Fibroblast of mammary gland (primary cell): Measurements from ENCODE around the gene BNC2.
"Not testable (repeated sequence)": the region's sequence is repeated elsewhere in the genome, so short reads cannot be mapped to it uniquely, and the experiment has no call there.

ENCODE experiments used
- DNase-seq: peaks from one replicate; pipeline ENCODE4 v3.0.0-alpha.2; 2010; ENCODE audit warnings: low read depth
- H3K4me3 ChIP-seq: 2 replicates; pipeline ENCODE4 v1.5.1; 2011; ENCODE audit warnings: low read depth, mild to moderate bottlenecking, low read length, moderate library complexity; ENCODE audit not compliant: control insufficient read depth
- TF ChIP-seq, protein P1 (sequence below): conservative IDR thresholded peaks from 2 replicates; pipeline ENCODE4 v1.5.1; 2011; ENCODE audit warnings: low read depth, low read length, inconsistent platforms; ENCODE audit not compliant: control insufficient read depth, insufficient read depth

The BNC2 gene

DNA sequence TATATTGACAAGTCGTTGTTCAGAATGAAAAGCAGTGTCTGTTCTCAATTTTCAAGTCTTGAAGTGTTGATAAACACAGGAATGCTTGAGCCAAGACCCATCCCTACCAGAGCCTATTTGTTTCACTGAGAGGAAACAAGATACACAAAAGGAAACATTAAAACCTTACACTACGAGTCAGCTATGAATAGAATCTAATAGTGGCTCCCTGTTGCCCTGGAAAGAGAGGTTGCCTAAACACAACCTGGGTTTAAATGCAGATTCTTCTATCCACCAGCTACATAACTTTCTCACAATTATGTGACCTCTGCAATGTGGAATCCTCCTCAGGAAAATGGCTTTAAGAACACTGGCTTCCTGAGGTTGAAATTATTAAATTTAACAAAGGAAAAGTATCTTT is 29.1 kb upstream of the BNC2 start:
- no peak overlapping the region for H3K4me3 ChIP-seq
- TF ChIP-seq, protein P1, sequence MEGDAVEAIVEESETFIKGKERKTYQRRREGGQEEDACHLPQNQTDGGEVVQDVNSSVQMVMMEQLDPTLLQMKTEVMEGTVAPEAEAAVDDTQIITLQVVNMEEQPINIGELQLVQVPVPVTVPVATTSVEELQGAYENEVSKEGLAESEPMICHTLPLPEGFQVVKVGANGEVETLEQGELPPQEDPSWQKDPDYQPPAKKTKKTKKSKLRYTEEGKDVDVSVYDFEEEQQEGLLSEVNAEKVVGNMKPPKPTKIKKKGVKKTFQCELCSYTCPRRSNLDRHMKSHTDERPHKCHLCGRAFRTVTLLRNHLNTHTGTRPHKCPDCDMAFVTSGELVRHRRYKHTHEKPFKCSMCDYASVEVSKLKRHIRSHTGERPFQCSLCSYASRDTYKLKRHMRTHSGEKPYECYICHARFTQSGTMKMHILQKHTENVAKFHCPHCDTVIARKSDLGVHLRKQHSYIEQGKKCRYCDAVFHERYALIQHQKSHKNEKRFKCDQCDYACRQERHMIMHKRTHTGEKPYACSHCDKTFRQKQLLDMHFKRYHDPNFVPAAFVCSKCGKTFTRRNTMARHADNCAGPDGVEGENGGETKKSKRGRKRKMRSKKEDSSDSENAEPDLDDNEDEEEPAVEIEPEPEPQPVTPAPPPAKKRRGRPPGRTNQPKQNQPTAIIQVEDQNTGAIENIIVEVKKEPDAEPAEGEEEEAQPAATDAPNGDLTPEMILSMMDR = no peak
- DNase-seq = no peak

DNA sequence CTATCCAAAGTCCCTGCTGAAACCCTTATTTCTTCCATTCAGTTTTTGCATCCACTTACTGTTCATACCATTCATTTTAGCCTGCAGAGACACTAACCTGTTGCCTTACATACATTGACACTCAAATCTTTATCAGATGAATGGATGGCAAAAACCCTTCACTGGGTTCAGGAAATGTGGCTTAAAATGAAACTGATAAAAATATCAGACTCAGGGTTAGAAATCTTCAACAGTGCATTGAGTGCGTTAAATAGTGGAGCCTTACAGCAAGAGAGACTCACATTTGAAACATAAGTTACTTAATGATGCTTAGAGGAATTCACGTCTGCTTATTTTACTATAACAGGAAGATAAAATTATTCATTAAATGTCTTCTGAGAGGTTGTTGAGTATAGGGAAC is 28.0 kb upstream of the BNC2 start:
- no peak for DNase-seq
- TF ChIP-seq, protein P1 = no peak
- no peak overlapping the region for H3K4me3 ChIP-seq

- H3K4me3 ChIP-seq = no peak overlapping the region
- TF ChIP-seq, protein P1 = no peak
- no peak for DNase-seq
Measured at GRCh38 chr9:16888594-16888993, 18.1 kb upstream of the BNC2 start.

- TF ChIP-seq, protein P1 = no peak
- DNase-seq = no peak
- H3K4me3 ChIP-seq = no peak overlapping the region
Measured at GRCh38 chr9:16885931-16886330, 15.5 kb upstream of the BNC2 start.

DNA sequence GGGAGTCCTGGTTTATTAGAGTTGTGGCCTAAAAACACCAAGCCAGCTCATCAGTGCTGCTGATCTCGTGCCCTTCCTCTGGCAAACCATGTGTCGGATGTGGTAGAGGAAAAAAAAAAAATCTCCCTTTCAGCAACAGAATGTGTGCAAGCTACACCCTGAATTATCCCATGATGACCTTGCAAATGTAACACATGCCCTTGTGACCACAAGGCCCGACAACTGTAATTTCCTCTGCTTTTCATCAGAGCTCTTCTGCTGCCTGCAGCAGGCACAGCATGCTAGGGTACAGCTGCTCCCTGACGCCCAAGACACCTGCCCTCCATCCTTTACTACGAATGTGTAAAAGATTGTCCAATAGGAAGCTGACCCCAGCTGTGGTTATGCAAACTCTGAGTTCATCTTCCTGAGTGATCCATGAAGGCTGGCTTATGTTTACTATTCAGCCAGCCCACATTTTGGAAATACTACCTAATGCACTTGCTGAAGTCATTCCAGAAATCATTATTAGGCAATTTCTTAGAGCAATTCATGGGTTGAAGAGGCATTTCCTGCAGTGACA is 14.6 kb upstream of the BNC2 start:
- peak; percentile 85 for DNase-seq
- TF ChIP-seq, protein P1 = no peak
- H3K4me3 ChIP-seq = no peak overlapping the region

- TF ChIP-seq, protein P1 = no peak
- H3K4me3 ChIP-seq = no peak overlapping the region
- DNase-seq = no peak
Measured at GRCh38 chr9:16884373-16884772, 13.9 kb upstream of the BNC2 start.

- TF ChIP-seq, protein P1 = no peak
- H3K4me3 ChIP-seq = no peak overlapping the region
- DNase-seq = no peak
Measured at GRCh38 chr9:16883586-16883985, 13.1 kb upstream of the BNC2 start.

DNA sequence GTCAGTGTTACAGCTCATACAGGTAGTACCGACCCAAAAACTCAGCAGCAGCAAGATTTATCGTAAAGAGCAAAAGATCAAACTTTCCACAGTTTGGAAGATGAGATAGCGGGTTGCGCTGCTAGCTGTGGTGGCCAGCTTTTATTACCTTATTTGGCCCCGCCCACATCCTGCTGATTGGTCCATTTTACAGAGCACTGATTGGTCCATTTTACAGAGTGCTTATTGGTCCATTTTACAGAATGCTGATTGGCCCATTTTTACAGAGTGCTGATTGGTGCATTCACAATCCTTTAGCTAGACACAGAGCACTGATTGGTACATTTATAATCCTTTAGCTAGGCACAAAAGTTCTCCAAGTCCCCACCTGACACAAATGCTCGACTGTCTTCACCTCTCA is 12.0 kb upstream of the BNC2 start:
- H3K4me3 ChIP-seq, DNase-seq: not testable (repeated sequence)
